Right atrium auricular region (tissue), 2 donors: ENCODE data around the gene PRDM16. TPM values are rescaled to one million over a fixed set of nuclear protein-coding genes. Genes with fewer than 3 reads are reported as not detected.
A peak's percentile ranks its signal among the peaks of the same experiment; 100 is the strongest.

Experiments used
- DNase-seq: peaks from one replicate; pipeline ENCODE4 v3.0.0-alpha.2; 2019; ENCODE audit warnings: low spot score
- H3K27ac ChIP-seq, 2 donors: fragments of 200-600 bp; sonication (generic); 1 replicate in 1 of 2; 2 replicates in 1 of 2; pipeline ENCODE4 v1.5.1; 2016 to 2019
- H3K27me3 ChIP-seq, 2 donors: fragments of 200-600 bp; sonication (generic); one replicate each; pipeline versions ENCODE4 v1.5.1 to v1.6.0; 2017 to 2019
- H3K36me3 ChIP-seq: fragments of 200-600 bp; sonication (generic); one replicate; pipeline ENCODE4 v1.5.1; 2016
- H3K4me1 ChIP-seq, 2 donors: fragments of 200-600 bp; sonication (generic); one replicate each; pipeline versions ENCODE4 v1.5.1 to v1.6.0; 2017 to 2019
- H3K4me3 ChIP-seq, 2 donors: fragments of 200-600 bp; sonication (generic); 1 replicate in 1 of 2; 2 replicates in 1 of 2; pipeline ENCODE4 v1.5.1; 2017 to 2019; ENCODE audit warnings: mild to moderate bottlenecking in 1 of 2, moderate library complexity in 1 of 2
- H3K9me3 ChIP-seq, 2 donors: fragments of 200-600 bp; sonication (generic); one replicate each; pipeline ENCODE4 v1.5.1; 2019
- CTCF ChIP-seq, 2 donors: fragments of 200-600 bp; sonication (generic); IDR thresholded peaks; one replicate each; pipeline ENCODE4 v1.5.1; 2019; ENCODE audit warnings: antibody characterized with exemption in 2 of 2
- total RNA-seq, 2 donors: library from RNA; depleted of rRNA; stranded (reverse); fragments of >200 nt; gene quantifications; one replicate each; pipeline ENCODE4 v1.1.0, GENCODE V29; 2016

Gene PRDM16
- total RNA-seq, 2 donors from 2014 or later, result 0.22 to 3.3 TPM

GRCh38 chr1:3168678-3169077, 99.7 kb downstream of the PRDM16 start:
- Histone ChIP-seq H3K36me3 (no peaks in the 10 kb centered on the region), H3K4me3 (no peak overlapping the region), H3K4me1 (peaks cover 0 to 21% of the 10 kb centered on the region in 2 donors), H3K27ac (no peak overlapping the region), H3K9me3 (no peaks in the 10 kb centered on the region), H3K27me3 (no peaks in the 10 kb centered on the region)
- no peak for DNase-seq
- TF ChIP-seq CTCF (IDR thresholded peaks at IDR 0.05), result no peak

GRCh38 chr1:3169665-3170356, 100.8 kb downstream of the PRDM16 start:
- no peak overlapping the region for H3K4me3 ChIP-seq

GRCh38 chr1:3170561-3171453, 101.8 kb downstream of the PRDM16 start:
- TF ChIP-seq CTCF (IDR thresholded peaks at IDR 0.05), result no peak
- DNase-seq, result peak; percentile 69
- Histone ChIP-seq H3K9me3 (no peaks in the 10 kb centered on the region), H3K4me1 (peaks cover 0 to 39% of the 10 kb centered on the region in 2 donors), H3K36me3 (no peaks in the 10 kb centered on the region), H3K27ac (peak overlapping the region; percentile 81 to 94), H3K4me3 (peak overlapping the region; percentile 32 to 44), H3K27me3 (no peaks in the 10 kb centered on the region)

More at GRCh38 chr1:3169665-3170356, 100.8 kb downstream of the PRDM16 start:
- DNase-seq, result no peak
- H3K4me1 ChIP-seq, result peaks cover 0 to 29% of the 10 kb centered on the region in 2 donors
- H3K27ac ChIP-seq, result peak overlapping the region; percentile 81 to 94
- no peaks in the 10 kb centered on the region for H3K36me3 ChIP-seq
- H3K27me3 ChIP-seq, result no peaks in the 10 kb centered on the region
- no peak for TF ChIP-seq CTCF (IDR thresholded peaks at IDR 0.05)
- no peaks in the 10 kb centered on the region for H3K9me3 ChIP-seq

- Histone ChIP-seq H3K9me3 (no peaks in the 10 kb centered on the region), H3K36me3 (no peaks in the 10 kb centered on the region), H3K4me3 (no peak overlapping the region), H3K27ac (peak overlapping the region; percentile 81 to 94), H3K4me1 (peaks cover 0 to 39% of the 10 kb centered on the region in 2 donors), H3K27me3 (no peaks in the 10 kb centered on the region)
- TF ChIP-seq CTCF (IDR thresholded peaks at IDR 0.05), result no peak
- DNase-seq, result no peak
These were observed 102.8 kb downstream of the PRDM16 start for GRCh38 chr1:3171761-3172160.

DNA sequence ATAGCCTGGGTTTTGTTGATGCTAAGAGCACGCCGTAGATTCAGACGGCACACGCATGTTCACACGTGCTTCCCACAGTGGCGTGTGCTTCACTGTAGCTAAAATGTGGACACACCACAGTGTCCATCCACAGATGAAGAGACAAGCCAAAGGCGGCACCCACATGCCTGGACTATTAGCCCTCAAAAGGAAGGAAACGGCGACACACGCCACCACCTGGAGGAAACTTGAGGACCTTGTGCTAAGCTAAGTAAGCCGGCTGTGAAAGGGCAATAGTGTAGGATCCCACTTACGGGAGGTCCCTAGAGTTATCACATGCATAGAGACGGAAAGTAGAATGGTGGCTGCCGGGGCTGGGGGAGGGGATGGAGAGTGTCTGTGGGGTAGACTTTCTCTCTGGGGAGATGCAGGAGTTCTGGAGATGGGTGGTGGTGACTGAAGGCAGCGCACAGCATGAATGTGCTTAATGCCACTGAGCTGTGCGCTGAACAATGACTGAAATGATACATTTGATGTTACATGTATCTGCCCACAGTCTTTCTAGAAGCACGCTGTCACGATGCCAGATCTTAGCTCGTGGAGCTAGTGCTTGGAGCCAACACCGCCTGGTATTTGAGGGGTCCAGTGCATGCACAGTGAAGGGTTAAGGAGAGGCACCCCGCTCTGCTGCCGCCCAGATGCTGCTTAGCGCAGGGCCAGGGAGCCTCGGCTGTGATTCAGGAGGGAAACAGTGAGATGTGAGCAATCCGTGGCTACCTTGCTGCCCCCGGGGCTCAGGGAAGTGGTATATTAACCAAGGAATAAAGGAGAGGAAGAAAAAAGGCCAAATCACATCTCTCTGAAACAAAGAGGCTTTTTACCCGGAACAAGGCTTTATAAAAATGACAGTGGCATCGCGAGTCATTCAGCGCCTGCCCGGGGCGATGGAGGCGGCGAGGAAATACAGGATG, 103.7 kb downstream of the PRDM16 start:
- Histone ChIP-seq H3K4me3 (no peak overlapping the region), H3K4me1 (peaks cover 0 to 39% of the 10 kb centered on the region in 2 donors), H3K9me3 (no peaks in the 10 kb centered on the region), H3K27ac (no peak overlapping the region), H3K27me3 (no peaks in the 10 kb centered on the region), H3K36me3 (no peaks in the 10 kb centered on the region)
- no peak for DNase-seq
- no peak for TF ChIP-seq CTCF (IDR thresholded peaks at IDR 0.05)
